GM21786 (cell line): ENCODE data around the gene BTN1A1.

Experiments
- ATAC-seq: cut with Tn5 transposase; IDR thresholded peaks from one replicate; pipeline ENCODE4 v1.9.1; 2021; ENCODE audit not compliant: unreplicated experiment

Gene BTN1A1

GRCh38 chr6:26556263-26557070, 56.4 kb downstream of the BTN1A1 start:
- no peak for ATAC-seq
